NCI-H187 (cell line): ENCODE results near the gene DGKK.

Experiments
- DNase-seq, 2 experiments: peaks; one replicate each; lab custom pipeline; 2025; lab: John Stamatoyannopoulos, UW

DGKK gene

GRCh38 chrX:50470103-50471031 is at the start of gene DGKK:
Gene DGKK (minus strand): TSS chrX:50470825. CDS start chrX:50470678, 147 bp downstream.
- DNase-seq = no peak

GRCh38 chrX:50514811-50515210 is 44.2 kb upstream of the DGKK start:
- DNase-seq = no peak

- no peak for DNase-seq
Observed at GRCh38 chrX:50497114-50497513, 26.5 kb upstream of the DGKK start.

- DNase-seq = no peak
Observed at GRCh38 chrX:50495616-50496015, 25.0 kb upstream of the DGKK start.

GRCh38 chrX:50492720-50493119 is 22.1 kb upstream of the DGKK start:
- DNase-seq = no peak

GRCh38 chrX:50484662-50485061 is 14.0 kb upstream of the DGKK start:
- DNase-seq = no peak

GRCh38 chrX:50483283-50483682 is 12.7 kb upstream of the DGKK start:
- DNase-seq = no peak

- DNase-seq = no peak
Observed at GRCh38 chrX:50475208-50475607, 4.6 kb upstream of the DGKK start.

GRCh38 chrX:50471390-50471789 is 765 bp upstream of the DGKK start:
- no peak for DNase-seq

GRCh38 chrX:50469206-50469605 is 1.4 kb downstream of the DGKK start:
- no peak for DNase-seq

GRCh38 chrX:50459615-50460014 is 11.0 kb downstream of the DGKK start:
- DNase-seq = no peak

GRCh38 chrX:50458483-50458882 is 12.1 kb downstream of the DGKK start:
- no peak for DNase-seq

- DNase-seq = no peak
Observed at GRCh38 chrX:50456712-50457484, 13.7 kb downstream of the DGKK start.

- DNase-seq = no peak
Observed at GRCh38 chrX:50452782-50453181, 17.8 kb downstream of the DGKK start.

GRCh38 chrX:50450324-50450723 is 20.3 kb downstream of the DGKK start:
- DNase-seq = no peak

- DNase-seq = no peak
Observed at GRCh38 chrX:50448565-50448964, 22.1 kb downstream of the DGKK start.

GRCh38 chrX:50447535-50447934 is 23.1 kb downstream of the DGKK start:
- DNase-seq = no peak

- DNase-seq = no peak
Observed at GRCh38 chrX:50442426-50443116, 28.1 kb downstream of the DGKK start.

- no peak for DNase-seq
Observed at GRCh38 chrX:50436797-50437196, 33.8 kb downstream of the DGKK start.

- DNase-seq = no peak
Observed at GRCh38 chrX:50432829-50433289, 37.8 kb downstream of the DGKK start.

- no peak for DNase-seq
Observed at GRCh38 chrX:50431623-50432022, 39.0 kb downstream of the DGKK start.

GRCh38 chrX:50430917-50431575 is 39.6 kb downstream of the DGKK start:
- no peak for DNase-seq
